ENCODE results near the gene ZBTB33.

Gene ZBTB33

GRCh38 chrX:120228187-120228908 is 22.3 kb upstream of the ZBTB33 start:
- H2BK12ac ChIP-seq (ENCODE audit: low read length in 2 of 2) = no peak overlapping the region
- no peak overlapping the region for H3K18ac ChIP-seq (ENCODE audit: low read depth in 1 of 2, low read length in 2 of 2)
- no peak overlapping the region for H2BK5ac ChIP-seq (ENCODE audit: low read depth, low read length, poor library complexity, severe bottlenecking)
- DNase-seq = no peak
- no peaks in the 10 kb centered on the region for H3K27me3 ChIP-seq (ENCODE audit: control insufficient read depth in 1 of 2, insufficient read depth in 1 of 2, low read length in 2 of 2)
- no peak overlapping the region for H3K4ac ChIP-seq (ENCODE audit: low read depth in 1 of 2, low read length in 2 of 2)
- H3K23ac ChIP-seq (ENCODE audit: low read length in 2 of 2) = no peak overlapping the region
- H3K9ac ChIP-seq (ENCODE audit: low read length) = no peak overlapping the region
- no peaks in the 10 kb centered on the region for H3K4me1 ChIP-seq (ENCODE audit: control insufficient read depth, insufficient read depth, low read depth, low read length)
- no peak overlapping the region for H4K91ac ChIP-seq (ENCODE audit: low read length)
- no peaks in the 10 kb centered on the region for H3K79me1 ChIP-seq (replicated peaks; ENCODE audit: low read length, poor library complexity, severe bottlenecking)
- no peak overlapping the region for H2BK15ac ChIP-seq (ENCODE audit: low read depth, poor library complexity, severe bottlenecking)
- peaks cover 0 to 3% of the 10 kb centered on the region in 2 experiments for H3K36me3 ChIP-seq (ENCODE audit: control insufficient read depth in 1 of 2, insufficient read depth in 2 of 2, low read depth in 1 of 2, low read length in 2 of 2)
- no peak overlapping the region for H2AFZ ChIP-seq (ENCODE audit: low read depth, low read length)
- H3K27ac ChIP-seq (ENCODE audit: low read length, poor library complexity, severe bottlenecking) = no peak overlapping the region
- H2AK5ac ChIP-seq (ENCODE audit: low read length, severe bottlenecking) = no peak overlapping the region
- no peak overlapping the region for H3K14ac ChIP-seq (ENCODE audit: low read length in 2 of 2)
- H3K9me3 ChIP-seq (ENCODE audit: control insufficient read depth, low read length) = no peaks in the 10 kb centered on the region
- H2BK120ac ChIP-seq (ENCODE audit: low read depth, low read length) = no peak overlapping the region
- H3K4me3 ChIP-seq (ENCODE audit: insufficient read depth in 1 of 2, low read depth in 1 of 2, low read length in 2 of 2) = no peak overlapping the region
- no peak overlapping the region for H4K8ac ChIP-seq (ENCODE audit: low read length)
- WGBS = 85% methylated on average over 6 of the region's 9 CpGs
- no peak overlapping the region for H3K4me2 ChIP-seq (ENCODE audit: low read length, poor library complexity, severe bottlenecking)

DNA sequence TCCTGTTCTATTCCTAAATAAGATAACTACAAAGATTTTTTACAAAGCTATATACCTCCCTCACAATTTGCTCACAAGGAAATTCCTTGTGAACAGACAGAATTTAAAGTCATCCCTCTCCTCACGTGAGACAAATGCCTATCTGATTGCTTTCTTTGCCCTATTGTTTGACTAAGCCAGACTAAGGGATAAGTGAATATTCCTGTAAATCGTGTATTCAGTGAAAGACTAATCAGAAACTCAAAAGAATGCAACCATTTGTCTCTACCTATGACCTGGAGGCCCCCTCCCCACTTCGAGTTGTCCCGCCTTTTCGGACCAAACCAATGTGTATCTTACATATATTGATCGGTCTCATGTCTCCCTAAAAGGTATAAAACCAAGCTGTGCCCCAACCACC is 15.3 kb upstream of the ZBTB33 start:
- Histone ChIP-seq H4K91ac (ENCODE audit: low read length) (no peak overlapping the region), H3K4me3 (ENCODE audit: insufficient read depth in 1 of 2, low read depth in 1 of 2, low read length in 2 of 2) (no peak overlapping the region), H3K4ac (ENCODE audit: low read depth in 1 of 2, low read length in 2 of 2) (no peak overlapping the region), H3K36me3 (ENCODE audit: control insufficient read depth in 1 of 2, insufficient read depth in 2 of 2, low read depth in 1 of 2, low read length in 2 of 2) (no peaks in the 10 kb centered on the region), H3K9ac (ENCODE audit: low read length) (no peak overlapping the region), H3K27me3 (ENCODE audit: control insufficient read depth in 1 of 2, insufficient read depth in 1 of 2, low read length in 2 of 2) (no peaks in the 10 kb centered on the region), H3K79me1 (replicated peaks; ENCODE audit: low read length, poor library complexity, severe bottlenecking) (no peaks in the 10 kb centered on the region), H3K14ac (ENCODE audit: low read length in 2 of 2) (no peak overlapping the region), H4K8ac (ENCODE audit: low read length) (no peak overlapping the region), H2BK5ac (ENCODE audit: low read depth, low read length, poor library complexity, severe bottlenecking) (no peak overlapping the region), H2BK120ac (ENCODE audit: low read depth, low read length) (no peak overlapping the region), H3K23ac (ENCODE audit: low read length in 2 of 2) (no peak overlapping the region), H3K27ac (ENCODE audit: low read length, poor library complexity, severe bottlenecking) (no peak overlapping the region), H2AK5ac (ENCODE audit: low read length, severe bottlenecking) (no peak overlapping the region), H2BK15ac (ENCODE audit: low read depth, poor library complexity, severe bottlenecking) (no peak overlapping the region), H2BK12ac (ENCODE audit: low read length in 2 of 2) (no peak overlapping the region), H3K4me2 (ENCODE audit: low read length, poor library complexity, severe bottlenecking) (no peak overlapping the region), H3K4me1 (ENCODE audit: control insufficient read depth, insufficient read depth, low read depth, low read length) (no peaks in the 10 kb centered on the region), H2AFZ (ENCODE audit: low read depth, low read length) (no peak overlapping the region), H3K9me3 (ENCODE audit: control insufficient read depth, low read length) (no peaks in the 10 kb centered on the region), H3K18ac (ENCODE audit: low read depth in 1 of 2, low read length in 2 of 2) (no peak overlapping the region)
- DNase-seq = no peak
- WGBS = 79% methylated on average over 5 of the region's 6 CpGs

DNA sequence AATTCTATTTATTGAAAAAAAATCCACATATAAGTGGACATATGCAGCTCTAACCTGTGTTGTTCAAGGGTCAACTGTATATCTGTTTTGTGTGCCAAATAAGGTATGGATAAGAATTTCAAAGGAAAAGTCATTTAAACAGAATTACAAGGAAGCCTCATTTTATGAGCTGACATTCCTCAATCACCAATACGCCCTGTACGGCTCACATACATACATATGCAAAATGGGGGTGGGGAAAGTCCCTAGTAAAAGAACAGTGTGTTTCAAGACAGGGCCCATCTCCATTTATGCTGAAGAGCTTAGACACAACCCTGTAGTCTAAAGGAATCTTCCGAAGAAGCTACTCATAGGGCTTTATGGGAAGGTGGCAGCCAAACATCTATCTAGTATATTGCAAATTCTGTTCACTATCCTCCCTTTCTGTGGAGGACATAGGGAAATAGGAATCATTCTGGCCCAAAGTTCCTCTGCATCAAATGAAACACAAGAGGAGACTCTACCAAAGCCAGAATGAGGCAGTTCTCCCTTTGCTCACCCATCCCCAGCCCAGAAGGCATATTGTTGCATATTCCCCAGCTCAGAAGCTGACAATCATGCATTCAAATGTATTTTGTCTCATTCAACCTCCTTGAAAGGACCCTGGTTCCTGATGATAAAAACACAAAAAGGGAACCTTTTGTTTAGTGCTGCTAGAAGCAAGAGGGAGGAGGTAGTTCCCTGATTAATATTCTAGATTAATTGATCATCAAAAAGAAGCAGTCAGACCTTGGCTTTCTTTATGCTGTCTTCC is 13.7 kb upstream of the ZBTB33 start:
- Histone ChIP-seq H3K27ac (ENCODE audit: low read length, poor library complexity, severe bottlenecking) (no peak overlapping the region), H3K36me3 (ENCODE audit: control insufficient read depth in 1 of 2, insufficient read depth in 2 of 2, low read depth in 1 of 2, low read length in 2 of 2) (no peaks in the 10 kb centered on the region), H2AK5ac (ENCODE audit: low read length, severe bottlenecking) (no peak overlapping the region), H3K14ac (ENCODE audit: low read length in 2 of 2) (no peak overlapping the region), H3K18ac (ENCODE audit: low read depth in 1 of 2, low read length in 2 of 2) (no peak overlapping the region), H3K9ac (ENCODE audit: low read length) (no peak overlapping the region), H4K8ac (ENCODE audit: low read length) (no peak overlapping the region), H3K4ac (ENCODE audit: low read depth in 1 of 2, low read length in 2 of 2) (no peak overlapping the region), H3K79me1 (replicated peaks; ENCODE audit: low read length, poor library complexity, severe bottlenecking) (no peaks in the 10 kb centered on the region), H3K4me1 (ENCODE audit: control insufficient read depth, insufficient read depth, low read depth, low read length) (no peaks in the 10 kb centered on the region), H2BK5ac (ENCODE audit: low read depth, low read length, poor library complexity, severe bottlenecking) (no peak overlapping the region), H3K9me3 (ENCODE audit: control insufficient read depth, low read length) (no peaks in the 10 kb centered on the region), H2BK120ac (ENCODE audit: low read depth, low read length) (no peak overlapping the region), H2BK12ac (ENCODE audit: low read length in 2 of 2) (no peak overlapping the region), H3K4me3 (ENCODE audit: insufficient read depth in 1 of 2, low read depth in 1 of 2, low read length in 2 of 2) (no peak overlapping the region), H4K91ac (ENCODE audit: low read length) (no peak overlapping the region), H2BK15ac (ENCODE audit: low read depth, poor library complexity, severe bottlenecking) (no peak overlapping the region), H3K23ac (ENCODE audit: low read length in 2 of 2) (no peak overlapping the region), H2AFZ (ENCODE audit: low read depth, low read length) (no peak overlapping the region), H3K4me2 (ENCODE audit: low read length, poor library complexity, severe bottlenecking) (no peak overlapping the region), H3K27me3 (ENCODE audit: control insufficient read depth in 1 of 2, insufficient read depth in 1 of 2, low read length in 2 of 2) (no peaks in the 10 kb centered on the region)
- DNase-seq = no peak
- WGBS = no CpG with 5 or more reads among the region's 3 CpGs

DNA sequence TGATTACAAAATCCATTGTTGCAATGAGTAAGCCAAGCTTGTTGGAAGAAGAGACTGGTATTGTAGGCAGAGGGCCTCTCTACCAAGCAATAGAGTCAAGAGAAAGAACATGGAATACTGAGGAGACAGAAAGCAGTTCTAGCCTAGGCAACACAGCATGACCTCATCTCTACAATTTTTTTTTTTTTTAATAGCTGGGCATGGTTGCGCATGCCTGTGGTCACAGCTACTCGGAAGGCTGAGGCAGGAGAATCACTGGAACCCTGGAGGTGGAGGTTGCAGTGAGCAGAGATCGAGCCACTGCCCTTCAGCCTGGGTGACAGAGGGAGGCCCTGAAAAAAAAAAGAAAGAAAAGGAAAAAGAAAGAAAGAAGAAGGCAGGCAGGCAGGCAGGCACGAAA is 11.7 kb upstream of the ZBTB33 start:
- Histone ChIP-seq H3K4me3 (ENCODE audit: insufficient read depth in 1 of 2, low read depth in 1 of 2, low read length in 2 of 2) (no peak overlapping the region), H3K27ac (ENCODE audit: low read length, poor library complexity, severe bottlenecking) (no peak overlapping the region), H2BK15ac (ENCODE audit: low read depth, poor library complexity, severe bottlenecking) (no peak overlapping the region), H4K91ac (ENCODE audit: low read length) (no peak overlapping the region), H2BK120ac (ENCODE audit: low read depth, low read length) (no peak overlapping the region), H3K18ac (ENCODE audit: low read depth in 1 of 2, low read length in 2 of 2) (no peak overlapping the region), H3K4me2 (ENCODE audit: low read length, poor library complexity, severe bottlenecking) (no peak overlapping the region), H3K79me1 (replicated peaks; ENCODE audit: low read length, poor library complexity, severe bottlenecking) (peaks cover 3% of the 10 kb centered on the region), H3K9me3 (ENCODE audit: control insufficient read depth, low read length) (no peaks in the 10 kb centered on the region), H2AFZ (ENCODE audit: low read depth, low read length) (no peak overlapping the region), H2BK5ac (ENCODE audit: low read depth, low read length, poor library complexity, severe bottlenecking) (no peak overlapping the region), H4K8ac (ENCODE audit: low read length) (no peak overlapping the region), H3K14ac (ENCODE audit: low read length in 2 of 2) (no peak overlapping the region), H3K9ac (ENCODE audit: low read length) (no peak overlapping the region), H2BK12ac (ENCODE audit: low read length in 2 of 2) (no peak overlapping the region), H3K4ac (ENCODE audit: low read depth in 1 of 2, low read length in 2 of 2) (no peak overlapping the region), H3K4me1 (ENCODE audit: control insufficient read depth, insufficient read depth, low read depth, low read length) (no peaks in the 10 kb centered on the region), H3K36me3 (ENCODE audit: control insufficient read depth in 1 of 2, insufficient read depth in 2 of 2, low read depth in 1 of 2, low read length in 2 of 2) (no peaks in the 10 kb centered on the region), H3K27me3 (ENCODE audit: control insufficient read depth in 1 of 2, insufficient read depth in 1 of 2, low read length in 2 of 2) (no peaks in the 10 kb centered on the region), H2AK5ac (ENCODE audit: low read length, severe bottlenecking) (no peak overlapping the region), H3K23ac (ENCODE audit: low read length in 2 of 2) (no peak overlapping the region)
- DNase-seq = peak; percentile 10
- 75% methylated on average over 4 of the region's 4 CpGs for WGBS

Data from mesenchymal stem cell (in vitro differentiated cells and primary cell).